ENCODE data around the gene MED26. TPM values are rescaled to one million over a fixed set of nuclear protein-coding genes. Genes with fewer than 3 reads are reported as not detected.
A peak's percentile ranks its signal among the peaks of the same experiment; 100 is the strongest.

MED26 gene
- total RNA-seq, 2 donors from 2014 or later = 10.8 to 11.8 TPM

DNA sequence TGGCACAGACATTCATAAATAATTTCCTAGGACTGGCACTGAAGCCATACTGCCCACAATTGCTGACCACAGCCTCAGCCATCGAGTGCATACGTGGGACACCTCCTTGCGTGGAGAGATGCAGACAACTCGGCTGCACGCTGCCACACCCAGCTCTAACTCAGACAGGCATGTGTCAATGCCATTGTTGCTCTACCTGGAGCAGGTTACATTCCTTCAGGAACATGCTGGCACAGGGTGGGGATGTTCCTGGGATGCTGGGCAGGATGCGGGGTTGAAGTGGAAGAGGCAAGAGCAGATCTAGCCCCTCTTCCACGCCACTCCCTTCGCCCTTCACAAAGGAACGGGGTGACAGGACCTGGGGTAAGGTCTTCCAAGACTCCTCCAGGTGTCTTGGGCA lies 31.6 kb downstream of the MED26 start:
- WGBS, 2 experiments (ENCODE audit: insufficient coverage in 1 of 2, insufficient read length in 1 of 2) = 89 to 93% methylated on average over 8 to 9 of the region's 9 CpGs
- no peaks in the 10 kb centered on the region for H3K36me3 ChIP-seq (ENCODE audit: control insufficient read depth, insufficient read depth, low read length)
- Mint-ChIP-seq H3K27ac (no peak overlapping the region), H3K36me3 (ENCODE audit: low read depth) (no peaks in the 10 kb centered on the region), H3K27me3 (ENCODE audit: insufficient read depth) (no peaks in the 10 kb centered on the region), H3K4me3 (no peak overlapping the region), H3K4me1 (peaks cover 10% of the 10 kb centered on the region), H3K9me3 (no peaks in the 10 kb centered on the region)
- H3K4me3 ChIP-seq (ENCODE audit: low read length) = no peak overlapping the region
- TF ChIP-seq, protein P1, sequence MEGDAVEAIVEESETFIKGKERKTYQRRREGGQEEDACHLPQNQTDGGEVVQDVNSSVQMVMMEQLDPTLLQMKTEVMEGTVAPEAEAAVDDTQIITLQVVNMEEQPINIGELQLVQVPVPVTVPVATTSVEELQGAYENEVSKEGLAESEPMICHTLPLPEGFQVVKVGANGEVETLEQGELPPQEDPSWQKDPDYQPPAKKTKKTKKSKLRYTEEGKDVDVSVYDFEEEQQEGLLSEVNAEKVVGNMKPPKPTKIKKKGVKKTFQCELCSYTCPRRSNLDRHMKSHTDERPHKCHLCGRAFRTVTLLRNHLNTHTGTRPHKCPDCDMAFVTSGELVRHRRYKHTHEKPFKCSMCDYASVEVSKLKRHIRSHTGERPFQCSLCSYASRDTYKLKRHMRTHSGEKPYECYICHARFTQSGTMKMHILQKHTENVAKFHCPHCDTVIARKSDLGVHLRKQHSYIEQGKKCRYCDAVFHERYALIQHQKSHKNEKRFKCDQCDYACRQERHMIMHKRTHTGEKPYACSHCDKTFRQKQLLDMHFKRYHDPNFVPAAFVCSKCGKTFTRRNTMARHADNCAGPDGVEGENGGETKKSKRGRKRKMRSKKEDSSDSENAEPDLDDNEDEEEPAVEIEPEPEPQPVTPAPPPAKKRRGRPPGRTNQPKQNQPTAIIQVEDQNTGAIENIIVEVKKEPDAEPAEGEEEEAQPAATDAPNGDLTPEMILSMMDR (conservative IDR thresholded peaks at IDR 0.05) = no peak
- H3K4me1 ChIP-seq (ENCODE audit: control insufficient read depth, insufficient read depth, low read length) = no peaks in the 10 kb centered on the region
- H3K9ac ChIP-seq (ENCODE audit: extremely low read depth, low read length, poor library complexity, severe bottlenecking) = no peak overlapping the region
- no peak overlapping the region for H3K27ac ChIP-seq (ENCODE audit: low read depth, low read length)
- no peak for DNase-seq
- H3K9me3 ChIP-seq (ENCODE audit: control insufficient read depth, low read length) = no peaks in the 10 kb centered on the region
- no peaks in the 10 kb centered on the region for H3K27me3 ChIP-seq (ENCODE audit: control insufficient read depth, insufficient read depth, low read length, poor library complexity, severe bottlenecking)

GRCh38 chr19:16595097-16595496 lies 32.9 kb downstream of the MED26 start:
- H3K4me1 Mint-ChIP-seq = peaks cover 10% of the 10 kb centered on the region

DNA sequence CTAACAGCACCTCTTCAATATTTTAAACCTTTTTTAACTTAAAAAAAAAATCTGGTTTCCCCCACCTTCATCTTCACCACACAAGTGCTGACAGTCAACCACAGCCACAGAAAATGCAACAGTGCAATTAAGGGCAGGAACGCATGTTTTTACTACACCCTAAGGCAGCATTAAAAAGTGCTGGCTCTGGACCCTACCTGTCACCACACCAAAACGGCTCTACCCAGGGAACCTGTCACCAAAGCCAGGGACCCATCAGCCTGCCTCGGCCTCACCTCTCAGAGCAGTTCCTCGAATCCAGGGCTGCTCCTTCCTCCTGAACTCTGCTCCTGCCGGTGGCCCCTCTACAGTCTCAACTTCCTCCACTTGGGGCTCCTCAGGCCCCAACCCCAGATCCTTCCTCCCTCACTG lies 33.3 kb downstream of the MED26 start:
- H3K36me3 Mint-ChIP-seq (ENCODE audit: low read depth) = no peaks in the 10 kb centered on the region
- no peaks in the 10 kb centered on the region for H3K4me1 ChIP-seq (ENCODE audit: control insufficient read depth, insufficient read depth, low read length)
- WGBS, 2 experiments (ENCODE audit: insufficient coverage in 1 of 2, insufficient read length in 1 of 2) = 95 to 96% methylated on average over 4 to 5 of the region's 5 CpGs
- H3K4me1 Mint-ChIP-seq = peaks cover 12% of the 10 kb centered on the region
- no peaks in the 10 kb centered on the region for H3K9me3 Mint-ChIP-seq
- H3K4me3 Mint-ChIP-seq = no peak overlapping the region
- no peak overlapping the region for H3K4me3 ChIP-seq (ENCODE audit: low read length)
- H3K27ac ChIP-seq (ENCODE audit: low read depth, low read length) = no peak overlapping the region
- TF ChIP-seq, protein P1 (conservative IDR thresholded peaks at IDR 0.05) = no peak
- no peaks in the 10 kb centered on the region for H3K36me3 ChIP-seq (ENCODE audit: control insufficient read depth, insufficient read depth, low read length)
- no peak for DNase-seq
- peak overlapping the region; percentile 72 for H3K27ac Mint-ChIP-seq
- H3K27me3 Mint-ChIP-seq (ENCODE audit: insufficient read depth) = no peaks in the 10 kb centered on the region
- no peak overlapping the region for H3K9ac ChIP-seq (ENCODE audit: extremely low read depth, low read length, poor library complexity, severe bottlenecking)
- no peaks in the 10 kb centered on the region for H3K27me3 ChIP-seq (ENCODE audit: control insufficient read depth, insufficient read depth, low read length, poor library complexity, severe bottlenecking)
- no peaks in the 10 kb centered on the region for H3K9me3 ChIP-seq (ENCODE audit: control insufficient read depth, low read length)

More at GRCh38 chr19:16595097-16595496, 32.9 kb downstream of the MED26 start:
- Histone ChIP-seq H3K4me1 (ENCODE audit: control insufficient read depth, insufficient read depth, low read length) (no peaks in the 10 kb centered on the region), H3K9me3 (ENCODE audit: control insufficient read depth, low read length) (no peaks in the 10 kb centered on the region), H3K36me3 (ENCODE audit: control insufficient read depth, insufficient read depth, low read length) (no peaks in the 10 kb centered on the region), H3K9ac (ENCODE audit: extremely low read depth, low read length, poor library complexity, severe bottlenecking) (no peak overlapping the region), H3K4me3 (ENCODE audit: low read length) (no peak overlapping the region), H3K27ac (ENCODE audit: low read depth, low read length) (no peak overlapping the region), H3K27me3 (ENCODE audit: control insufficient read depth, insufficient read depth, low read length, poor library complexity, severe bottlenecking) (no peaks in the 10 kb centered on the region)
- no peak overlapping the region for H3K4me3 Mint-ChIP-seq
- no peak for DNase-seq
- no peaks in the 10 kb centered on the region for H3K9me3 Mint-ChIP-seq
- H3K27ac Mint-ChIP-seq = peak overlapping the region; percentile 72
- H3K27me3 Mint-ChIP-seq (ENCODE audit: insufficient read depth) = no peaks in the 10 kb centered on the region
- TF ChIP-seq, protein P1 (conservative IDR thresholded peaks at IDR 0.05) = no peak
- H3K36me3 Mint-ChIP-seq (ENCODE audit: low read depth) = no peaks in the 10 kb centered on the region
- 90 to 94% methylated on average over 8 of the region's 8 CpGs for WGBS, 2 experiments (ENCODE audit: insufficient coverage in 1 of 2, insufficient read length in 1 of 2)

Data from endodermal cell (in vitro differentiated cells).